Measurements from ENCODE around the gene GPNMB.
"Not testable (repeated sequence)": the region's sequence is repeated elsewhere in the genome, so short reads cannot be mapped to it uniquely, and the experiment has no call there.

The GPNMB gene

GRCh38 chr7:23224364-23224763 is 22.2 kb upstream of the GPNMB start:
- H3K9me3 ChIP-seq (ENCODE audit: control insufficient read depth, low read length); H3K27me3 ChIP-seq (ENCODE audit: control insufficient read depth, insufficient read depth, low read length, poor library complexity, severe bottlenecking); H3K27ac ChIP-seq (ENCODE audit: insufficient read depth, low read depth, low read length, poor library complexity, severe bottlenecking); H3K4me3 ChIP-seq (ENCODE audit: insufficient read depth, low read depth, low read length); H3K36me3 ChIP-seq (ENCODE audit: control insufficient read depth, insufficient read depth, low read length): not testable (repeated sequence)
- 95 to 97% methylated on average over 4 of the region's 4 CpGs for WGBS, 2 experiments
- H3K4me1 ChIP-seq (ENCODE audit: control insufficient read depth, insufficient read depth, low read length): peaks cover 22% of the 10 kb centered on the region

GRCh38 chr7:23226844-23227450 is 19.6 kb upstream of the GPNMB start:
- Histone ChIP-seq H3K36me3 (ENCODE audit: control insufficient read depth, insufficient read depth, low read length) (no peaks in the 10 kb centered on the region), H3K4me1 (ENCODE audit: control insufficient read depth, insufficient read depth, low read length) (peaks cover 10% of the 10 kb centered on the region)
- 90 to 93% methylated on average over 3 of the region's 4 CpGs for WGBS, 2 experiments

GRCh38 chr7:23228412-23228811 is 18.2 kb upstream of the GPNMB start:
- Histone ChIP-seq H3K4me3 (ENCODE audit: insufficient read depth, low read depth, low read length) (no peak overlapping the region), H3K36me3 (ENCODE audit: control insufficient read depth, insufficient read depth, low read length) (no peaks in the 10 kb centered on the region), H3K27ac (ENCODE audit: insufficient read depth, low read depth, low read length, poor library complexity, severe bottlenecking) (no peak overlapping the region), H3K9me3 (ENCODE audit: control insufficient read depth, low read length) (peaks cover 4% of the 10 kb centered on the region), H3K4me1 (ENCODE audit: control insufficient read depth, insufficient read depth, low read length) (no peaks in the 10 kb centered on the region), H3K27me3 (ENCODE audit: control insufficient read depth, insufficient read depth, low read length, poor library complexity, severe bottlenecking) (no peaks in the 10 kb centered on the region)
- no CpG with 5 or more reads among the region's 2 CpGs for WGBS, 2 experiments

More at GRCh38 chr7:23226844-23227450, 19.6 kb upstream of the GPNMB start:
- Histone ChIP-seq H3K27me3 (ENCODE audit: control insufficient read depth, insufficient read depth, low read length, poor library complexity, severe bottlenecking) (no peaks in the 10 kb centered on the region), H3K4me3 (ENCODE audit: insufficient read depth, low read depth, low read length) (no peak overlapping the region), H3K27ac (ENCODE audit: insufficient read depth, low read depth, low read length, poor library complexity, severe bottlenecking) (no peak overlapping the region), H3K9me3 (ENCODE audit: control insufficient read depth, low read length) (peaks cover 4% of the 10 kb centered on the region)

GRCh38 chr7:23230641-23231101 is 15.9 kb upstream of the GPNMB start:
- Histone ChIP-seq H3K27ac (ENCODE audit: insufficient read depth, low read depth, low read length, poor library complexity, severe bottlenecking) (no peak overlapping the region), H3K9me3 (ENCODE audit: control insufficient read depth, low read length) (peaks cover 4% of the 10 kb centered on the region), H3K27me3 (ENCODE audit: control insufficient read depth, insufficient read depth, low read length, poor library complexity, severe bottlenecking) (no peaks in the 10 kb centered on the region), H3K4me3 (ENCODE audit: insufficient read depth, low read depth, low read length) (no peak overlapping the region), H3K36me3 (ENCODE audit: control insufficient read depth, insufficient read depth, low read length) (no peaks in the 10 kb centered on the region), H3K4me1 (ENCODE audit: control insufficient read depth, insufficient read depth, low read length) (no peaks in the 10 kb centered on the region)
- 75 to 79% methylated on average over 6 of the region's 6 CpGs for WGBS, 2 experiments

- H3K27ac ChIP-seq (ENCODE audit: insufficient read depth, low read depth, low read length, poor library complexity, severe bottlenecking): no peak overlapping the region
- H3K9me3 ChIP-seq (ENCODE audit: control insufficient read depth, low read length): peaks cover 4% of the 10 kb centered on the region
- no peaks in the 10 kb centered on the region for H3K36me3 ChIP-seq (ENCODE audit: control insufficient read depth, insufficient read depth, low read length)
- no peaks in the 10 kb centered on the region for H3K27me3 ChIP-seq (ENCODE audit: control insufficient read depth, insufficient read depth, low read length, poor library complexity, severe bottlenecking)
- H3K4me3 ChIP-seq (ENCODE audit: insufficient read depth, low read depth, low read length): no peak overlapping the region
- H3K4me1 ChIP-seq (ENCODE audit: control insufficient read depth, insufficient read depth, low read length): no peaks in the 10 kb centered on the region
- WGBS, 2 experiments: 97% methylated on average over 2 to 3 of the region's 3 CpGs
Measured at GRCh38 chr7:23232966-23233365, 13.6 kb upstream of the GPNMB start.

- Histone ChIP-seq H3K27me3 (ENCODE audit: control insufficient read depth, insufficient read depth, low read length, poor library complexity, severe bottlenecking) (no peaks in the 10 kb centered on the region), H3K27ac (ENCODE audit: insufficient read depth, low read depth, low read length, poor library complexity, severe bottlenecking) (no peak overlapping the region), H3K9me3 (ENCODE audit: control insufficient read depth, low read length) (no peaks in the 10 kb centered on the region), H3K4me3 (ENCODE audit: insufficient read depth, low read depth, low read length) (no peak overlapping the region), H3K36me3 (ENCODE audit: control insufficient read depth, insufficient read depth, low read length) (no peaks in the 10 kb centered on the region), H3K4me1 (ENCODE audit: control insufficient read depth, insufficient read depth, low read length) (no peaks in the 10 kb centered on the region)
- 92 to 93% methylated on average over 9 of the region's 9 CpGs for WGBS, 2 experiments
Measured at GRCh38 chr7:23234569-23235296, 11.8 kb upstream of the GPNMB start.

GRCh38 chr7:23235813-23236221 is 10.8 kb upstream of the GPNMB start:
- no peak overlapping the region for H3K4me3 ChIP-seq (ENCODE audit: insufficient read depth, low read depth, low read length)

GRCh38 chr7:23237000-23237399 is 9.6 kb upstream of the GPNMB start:
- H3K4me1 ChIP-seq (ENCODE audit: control insufficient read depth, insufficient read depth, low read length): no peaks in the 10 kb centered on the region
- no peaks in the 10 kb centered on the region for H3K27me3 ChIP-seq (ENCODE audit: control insufficient read depth, insufficient read depth, low read length, poor library complexity, severe bottlenecking)
- no peak overlapping the region for H3K27ac ChIP-seq (ENCODE audit: insufficient read depth, low read depth, low read length, poor library complexity, severe bottlenecking)
- no peak overlapping the region for H3K4me3 ChIP-seq (ENCODE audit: insufficient read depth, low read depth, low read length)
- no peaks in the 10 kb centered on the region for H3K9me3 ChIP-seq (ENCODE audit: control insufficient read depth, low read length)
- WGBS, 2 experiments: 96 to 97% methylated on average over 3 of the region's 3 CpGs
- H3K36me3 ChIP-seq (ENCODE audit: control insufficient read depth, insufficient read depth, low read length): no peaks in the 10 kb centered on the region

More at GRCh38 chr7:23235813-23236221, 10.8 kb upstream of the GPNMB start:
- H3K27me3 ChIP-seq (ENCODE audit: control insufficient read depth, insufficient read depth, low read length, poor library complexity, severe bottlenecking): no peaks in the 10 kb centered on the region
- 92 to 96% methylated on average over 6 of the region's 6 CpGs for WGBS, 2 experiments
- H3K9me3 ChIP-seq (ENCODE audit: control insufficient read depth, low read length): no peaks in the 10 kb centered on the region
- H3K27ac ChIP-seq (ENCODE audit: insufficient read depth, low read depth, low read length, poor library complexity, severe bottlenecking): no peak overlapping the region
- H3K36me3 ChIP-seq (ENCODE audit: control insufficient read depth, insufficient read depth, low read length): no peaks in the 10 kb centered on the region
- H3K4me1 ChIP-seq (ENCODE audit: control insufficient read depth, insufficient read depth, low read length): no peaks in the 10 kb centered on the region

GRCh38 chr7:23238983-23239652 is 7.5 kb upstream of the GPNMB start:
- Histone ChIP-seq H3K9me3 (ENCODE audit: control insufficient read depth, low read length) (no peaks in the 10 kb centered on the region), H3K27me3 (ENCODE audit: control insufficient read depth, insufficient read depth, low read length, poor library complexity, severe bottlenecking) (no peaks in the 10 kb centered on the region), H3K27ac (ENCODE audit: insufficient read depth, low read depth, low read length, poor library complexity, severe bottlenecking) (no peak overlapping the region), H3K4me1 (ENCODE audit: control insufficient read depth, insufficient read depth, low read length) (no peaks in the 10 kb centered on the region), H3K36me3 (ENCODE audit: control insufficient read depth, insufficient read depth, low read length) (no peaks in the 10 kb centered on the region), H3K4me3 (ENCODE audit: insufficient read depth, low read depth, low read length) (no peak overlapping the region)
- WGBS, 2 experiments: 89 to 94% methylated on average over 10 of the region's 11 CpGs

GRCh38 chr7:23239698-23240097 is 6.9 kb upstream of the GPNMB start:
- Histone ChIP-seq H3K27me3 (ENCODE audit: control insufficient read depth, insufficient read depth, low read length, poor library complexity, severe bottlenecking) (no peaks in the 10 kb centered on the region), H3K4me3 (ENCODE audit: insufficient read depth, low read depth, low read length) (no peak overlapping the region), H3K4me1 (ENCODE audit: control insufficient read depth, insufficient read depth, low read length) (no peaks in the 10 kb centered on the region), H3K36me3 (ENCODE audit: control insufficient read depth, insufficient read depth, low read length) (no peaks in the 10 kb centered on the region), H3K27ac (ENCODE audit: insufficient read depth, low read depth, low read length, poor library complexity, severe bottlenecking) (no peak overlapping the region), H3K9me3 (ENCODE audit: control insufficient read depth, low read length) (no peaks in the 10 kb centered on the region)
- WGBS, 2 experiments: 92 to 93% methylated on average over 5 of the region's 5 CpGs
